Endothelial cell (in vitro differentiated cells): ENCODE results near the gene KMT2A. TPM values are rescaled to one million over a fixed set of nuclear protein-coding genes. Genes with fewer than 3 reads are reported as not detected.
"Not testable (repeated sequence)": the region's sequence is repeated elsewhere in the genome, so short reads cannot be mapped to it uniquely, and the experiment has no call there.

Experiments
- DNase-seq: peaks from one replicate; pipeline ENCODE4 v3.0.0; 2021; ENCODE audit warnings: low spot score
- H3K27ac Mint-ChIP-seq: one replicate; pipeline ENCODE4 v1.8.0; 2021; ENCODE audit warnings: mixed read lengths, inconsistent platforms; ENCODE audit not compliant: unreplicated experiment
- H3K27me3 Mint-ChIP-seq: one replicate; pipeline ENCODE4 v1.8.0; 2021; ENCODE audit warnings: mild to moderate bottlenecking, moderate library complexity, mixed read lengths, inconsistent platforms; ENCODE audit not compliant: unreplicated experiment
- H3K36me3 Mint-ChIP-seq: one replicate; pipeline ENCODE4 v1.8.0; 2021; ENCODE audit warnings: mild to moderate bottlenecking, low read depth, mixed read lengths, inconsistent platforms; ENCODE audit not compliant: unreplicated experiment
- H3K4me1 Mint-ChIP-seq: one replicate; pipeline ENCODE4 v1.8.0; 2021; ENCODE audit warnings: mild to moderate bottlenecking, mixed read lengths, inconsistent platforms; ENCODE audit not compliant: unreplicated experiment
- H3K4me3 Mint-ChIP-seq: one replicate; pipeline ENCODE4 v1.8.0; 2021; ENCODE audit warnings: mild to moderate bottlenecking, mixed read lengths, inconsistent platforms; ENCODE audit not compliant: unreplicated experiment
- H3K9me3 Mint-ChIP-seq: one replicate; pipeline ENCODE4 v1.8.0; 2021; ENCODE audit warnings: mixed read lengths, inconsistent platforms; ENCODE audit not compliant: unreplicated experiment
- total RNA-seq: library from RNA; stranded (reverse); fragmentation: NEBNext Ultra II Directional; extraction: Animal tissue kit (Norgen Biotek cat#: 25700); gene quantifications from one replicate; pipeline ENCODE4 v1.2.1, GENCODE V29; 2021; ENCODE audit not compliant: unreplicated experiment
- TF ChIP-seq, protein P1 (sequence below): fragments of 200-600 bp; sonication (generic); IDR thresholded peaks from one replicate; pipeline ENCODE4 v1.5.0; 2021; ENCODE audit warnings: antibody characterized with exemption; ENCODE audit not compliant: unreplicated experiment

Gene KMT2A
- total RNA-seq, 1 donor from 2014 or later = 104 TPM

- no peak overlapping the region for H3K27ac Mint-ChIP-seq
- TF ChIP-seq, protein P1, sequence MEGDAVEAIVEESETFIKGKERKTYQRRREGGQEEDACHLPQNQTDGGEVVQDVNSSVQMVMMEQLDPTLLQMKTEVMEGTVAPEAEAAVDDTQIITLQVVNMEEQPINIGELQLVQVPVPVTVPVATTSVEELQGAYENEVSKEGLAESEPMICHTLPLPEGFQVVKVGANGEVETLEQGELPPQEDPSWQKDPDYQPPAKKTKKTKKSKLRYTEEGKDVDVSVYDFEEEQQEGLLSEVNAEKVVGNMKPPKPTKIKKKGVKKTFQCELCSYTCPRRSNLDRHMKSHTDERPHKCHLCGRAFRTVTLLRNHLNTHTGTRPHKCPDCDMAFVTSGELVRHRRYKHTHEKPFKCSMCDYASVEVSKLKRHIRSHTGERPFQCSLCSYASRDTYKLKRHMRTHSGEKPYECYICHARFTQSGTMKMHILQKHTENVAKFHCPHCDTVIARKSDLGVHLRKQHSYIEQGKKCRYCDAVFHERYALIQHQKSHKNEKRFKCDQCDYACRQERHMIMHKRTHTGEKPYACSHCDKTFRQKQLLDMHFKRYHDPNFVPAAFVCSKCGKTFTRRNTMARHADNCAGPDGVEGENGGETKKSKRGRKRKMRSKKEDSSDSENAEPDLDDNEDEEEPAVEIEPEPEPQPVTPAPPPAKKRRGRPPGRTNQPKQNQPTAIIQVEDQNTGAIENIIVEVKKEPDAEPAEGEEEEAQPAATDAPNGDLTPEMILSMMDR = no peak
- H3K9me3 Mint-ChIP-seq = no peaks in the 10 kb centered on the region
- peaks cover 2% of the 10 kb centered on the region for H3K27me3 Mint-ChIP-seq
- no peaks in the 10 kb centered on the region for H3K4me1 Mint-ChIP-seq
- H3K4me3 Mint-ChIP-seq = no peak overlapping the region
- DNase-seq = no peak
- H3K36me3 Mint-ChIP-seq = peaks cover 4% of the 10 kb centered on the region
These were observed 24.8 kb upstream of the KMT2A start for GRCh38 chr11:118411530-118411929.

DNA sequence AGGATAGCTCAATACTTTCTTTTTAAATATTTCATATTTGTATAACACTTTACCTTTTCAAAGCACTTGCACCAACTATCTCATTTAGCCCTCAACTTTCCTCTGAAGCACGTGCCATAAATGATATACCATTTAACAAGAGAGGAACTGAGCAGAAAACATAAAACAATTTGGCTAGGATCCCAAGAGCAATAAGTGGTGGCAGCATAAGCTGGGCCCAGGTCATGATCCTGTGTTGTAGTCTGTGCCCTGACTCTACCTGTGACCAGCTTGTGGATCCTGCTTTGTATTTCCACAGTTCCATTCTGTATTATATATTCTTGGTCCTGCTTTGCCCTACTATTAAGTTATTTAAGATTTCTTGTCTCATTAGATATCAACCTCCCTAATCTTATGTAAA, 23.4 kb upstream of the KMT2A start:
- TF ChIP-seq, protein P1 = no peak
- Mint-ChIP-seq H3K4me3 (no peak overlapping the region), H3K9me3 (no peaks in the 10 kb centered on the region), H3K4me1 (no peaks in the 10 kb centered on the region), H3K27me3 (peaks cover 2% of the 10 kb centered on the region), H3K27ac (no peak overlapping the region), H3K36me3 (peaks cover 4% of the 10 kb centered on the region)
- no peak for DNase-seq

- Mint-ChIP-seq H3K4me3 (no peak overlapping the region), H3K9me3 (no peaks in the 10 kb centered on the region), H3K36me3 (no peaks in the 10 kb centered on the region), H3K27ac (no peak overlapping the region), H3K4me1 (no peaks in the 10 kb centered on the region), H3K27me3 (peaks cover 2% of the 10 kb centered on the region)
- TF ChIP-seq, protein P1 = no peak
- DNase-seq = no peak
These were observed 21.1 kb upstream of the KMT2A start for GRCh38 chr11:118415062-118415738.

- Mint-ChIP-seq H3K27me3 (peaks cover 2% of the 10 kb centered on the region), H3K27ac (no peak overlapping the region), H3K4me1 (no peaks in the 10 kb centered on the region), H3K36me3 (no peaks in the 10 kb centered on the region), H3K9me3 (no peaks in the 10 kb centered on the region), H3K4me3 (no peak overlapping the region)
- TF ChIP-seq, protein P1 = no peak
- no peak for DNase-seq
These were observed 20.6 kb upstream of the KMT2A start for GRCh38 chr11:118415739-118416068.

- H3K36me3 Mint-ChIP-seq, DNase-seq, H3K27me3 Mint-ChIP-seq, H3K27ac Mint-ChIP-seq, H3K4me1 Mint-ChIP-seq, H3K4me3 Mint-ChIP-seq, H3K9me3 Mint-ChIP-seq: not testable (repeated sequence)
These were observed 19.4 kb upstream of the KMT2A start for GRCh38 chr11:118416900-118417299.

GRCh38 chr11:118417801-118418200, 18.5 kb upstream of the KMT2A start:
- TF ChIP-seq, protein P1 = no peak
- Mint-ChIP-seq H3K36me3 (no peaks in the 10 kb centered on the region), H3K4me3 (no peak overlapping the region), H3K4me1 (no peaks in the 10 kb centered on the region), H3K27me3 (no peaks in the 10 kb centered on the region), H3K27ac (no peak overlapping the region), H3K9me3 (no peaks in the 10 kb centered on the region)
- DNase-seq = no peak
